ENCODE data around the gene S1PR4.
"Not testable (repeated sequence)": the region's sequence is repeated elsewhere in the genome, so short reads cannot be mapped to it uniquely, and the experiment has no call there.

The S1PR4 gene

GRCh38 chr19:3153286-3154230 lies 25.0 kb upstream of the S1PR4 start:
- no peak for DNase-seq

- DNase-seq = not testable (repeated sequence)
Measured at GRCh38 chr19:3154447-3154846, 24.1 kb upstream of the S1PR4 start.

GRCh38 chr19:3154957-3155736 lies 23.4 kb upstream of the S1PR4 start:
- peak; percentile 87 to 90 for DNase-seq

GRCh38 chr19:3157096-3157845 lies 21.3 kb upstream of the S1PR4 start:
- no peak for DNase-seq

- DNase-seq = no peak
Measured at GRCh38 chr19:3159565-3159964, 19.0 kb upstream of the S1PR4 start.

- no peak for DNase-seq
Measured at GRCh38 chr19:3160219-3160618, 18.4 kb upstream of the S1PR4 start.

GRCh38 chr19:3161453-3161852 lies 17.1 kb upstream of the S1PR4 start:
- no peak for DNase-seq

- DNase-seq = peak in 1 of 2 experiments; percentile 50
Measured at GRCh38 chr19:3162418-3163229, 15.9 kb upstream of the S1PR4 start.

- peak; percentile 79 to 80 for DNase-seq
Measured at GRCh38 chr19:3163230-3163886, 15.2 kb upstream of the S1PR4 start.

GRCh38 chr19:3163943-3164342 lies 14.6 kb upstream of the S1PR4 start:
- no peak for DNase-seq

- no peak for DNase-seq
Measured at GRCh38 chr19:3167533-3168272, 10.9 kb upstream of the S1PR4 start.

GRCh38 chr19:3171894-3172672 lies 6.5 kb upstream of the S1PR4 start:
- no peak for DNase-seq

GRCh38 chr19:3172673-3173000 lies 5.9 kb upstream of the S1PR4 start:
- DNase-seq = not testable (repeated sequence)

GRCh38 chr19:3175781-3176714 lies 2.5 kb upstream of the S1PR4 start:
- peak; percentile 45 to 50 for DNase-seq

- peak; percentile 80 to 84 for DNase-seq
Measured at GRCh38 chr19:3176715-3177501, 1.7 kb upstream of the S1PR4 start.

GRCh38 chr19:3178973-3179738 lies 587 bp downstream of the S1PR4 start:
- peak; percentile 58 to 67 for DNase-seq

GRCh38 chr19:3179739-3180293 lies 1.2 kb downstream of the S1PR4 start:
- peak; percentile 69 to 75 for DNase-seq

Measured in activated T-cell treated with anti-CD3 and anti-CD28 coated beads, Interleukin-2, amount 50 U/mL, for 48 hours (primary cell).